ENCODE data around the gene HTR6. TPM values are rescaled to one million over a fixed set of nuclear protein-coding genes. Genes with fewer than 3 reads are reported as not detected.

Gene HTR6
- polyA plus RNA-seq, 1 experiment, result not detected

GRCh38 chr1:19648689-19649088 lies 16.0 kb upstream of the HTR6 start:
- CTCF ChIA-PET, result interaction anchor here (0.6 to 6.9 kb wide), 13 partner anchors 13 to 394 kb away, joined by 3 to 38 read pairs (median 5); no protein-coding TSS in a partner anchor
- TF ChIP-seq CTCF (IDR thresholded peaks at IDR 0.05; ENCODE audit: insufficient read depth, low read depth, low read length), result peak; percentile 36
- DNase-seq (ENCODE audit: low read depth), result no peak

GRCh38 chr1:19650416-19651140 lies 14.1 kb upstream of the HTR6 start:
- DNase-seq (ENCODE audit: low read depth), result no peak
- peaks cover 6% of the 10 kb centered on the region for H3K36me3 ChIP-seq (ENCODE audit: control insufficient read depth, insufficient read depth, low read length)
- no peak overlapping the region for H3K4me3 ChIP-seq (ENCODE audit: low read depth, low read length)
- no peak for TF ChIP-seq CTCF (IDR thresholded peaks at IDR 0.05; ENCODE audit: insufficient read depth, low read depth, low read length)
- ChIA-PET POLR2A (no interaction called here), CTCF (interaction anchor here (0.6 to 6.9 kb wide), 39 partner anchors 11 to 478 kb away, joined by 3 to 38 read pairs (median 4); no protein-coding TSS in a partner anchor)
- no peaks in the 10 kb centered on the region for H3K27me3 ChIP-seq (ENCODE audit: control insufficient read depth, insufficient read depth, low read length)

More at GRCh38 chr1:19648689-19649088, 16.0 kb upstream of the HTR6 start:
- H3K4me3 ChIP-seq (ENCODE audit: low read depth, low read length), result no peak overlapping the region
- POLR2A ChIA-PET, result no interaction called here
- no peaks in the 10 kb centered on the region for H3K27me3 ChIP-seq (ENCODE audit: control insufficient read depth, insufficient read depth, low read length)
- no peaks in the 10 kb centered on the region; the same call in 1 of the 2 replicates for H3K36me3 ChIP-seq (ENCODE audit: control insufficient read depth, insufficient read depth, low read length)

GRCh38 chr1:19651141-19651737 lies 13.4 kb upstream of the HTR6 start:
- no peak overlapping the region for H3K4me3 ChIP-seq (ENCODE audit: low read depth, low read length)
- POLR2A ChIA-PET, result interaction anchor here (0.5 kb wide), 1 partner anchor 8 kb away, joined by 3 read pairs; no protein-coding TSS in a partner anchor

GRCh38 chr1:19654386-19654785 lies 10.3 kb upstream of the HTR6 start:
- H3K4me3 ChIP-seq (ENCODE audit: low read depth, low read length), result no peak overlapping the region
- ChIA-PET CTCF (interaction anchor here (0.6 to 6.9 kb wide), 36 partner anchors 7 to 470 kb away, joined by 3 to 38 read pairs (median 4); partner anchors contain the start of genes EMC1 and MRTO4), POLR2A (no interaction called here)
- no peak for TF ChIP-seq CTCF (IDR thresholded peaks at IDR 0.05; ENCODE audit: insufficient read depth, low read depth, low read length)
- H3K27me3 ChIP-seq (ENCODE audit: control insufficient read depth, insufficient read depth, low read length), result no peaks in the 10 kb centered on the region
- DNase-seq (ENCODE audit: low read depth), result no peak
- H3K36me3 ChIP-seq (ENCODE audit: control insufficient read depth, insufficient read depth, low read length), result peaks cover 25% of the 10 kb centered on the region

More at GRCh38 chr1:19651141-19651737, 13.4 kb upstream of the HTR6 start:
- no peak for DNase-seq (ENCODE audit: low read depth)
- peak; percentile 76 for TF ChIP-seq CTCF (IDR thresholded peaks at IDR 0.05; ENCODE audit: insufficient read depth, low read depth, low read length)
- no peaks in the 10 kb centered on the region for H3K27me3 ChIP-seq (ENCODE audit: control insufficient read depth, insufficient read depth, low read length)
- H3K36me3 ChIP-seq (ENCODE audit: control insufficient read depth, insufficient read depth, low read length), result peaks cover 9% of the 10 kb centered on the region
- CTCF ChIA-PET, result interaction anchor here (0.6 to 6.9 kb wide), 39 partner anchors 11 to 479 kb away, joined by 3 to 38 read pairs (median 4); no protein-coding TSS in a partner anchor

Measured in BJ (cell line).